AG04449 (cell line): ENCODE results near the gene NOP16.

Source experiments
- CTCF ChIA-PET: fragments of 350-600 bp; formaldehyde crosslinking; extraction: SDS; loops from one replicate; lab custom pipeline; 2021; ENCODE audit warnings: antibody characterized with exemption; lab: Yijun Ruan, JAX
- POLR2A ChIA-PET: fragments of 400-600, 350-600 bp; formaldehyde crosslinking; extraction: SDS; loops from one replicate; lab custom pipeline; 2020; ENCODE audit warnings: antibody characterized with exemption, inconsistent platforms; lab: Yijun Ruan, JAX
- DNase-seq: peaks from one replicate; pipeline ENCODE4 v3.0.0-alpha.2; 2010; ENCODE audit warnings: low read depth, low spot score
- H3K4me3 ChIP-seq: 2 replicates; pipeline ENCODE4 v1.5.1; 2011; ENCODE audit warnings: low read depth, mild to moderate bottlenecking, control low read depth, low read length
- CTCF ChIP-seq: IDR thresholded peaks from one replicate; pipeline ENCODE4 v1.5.1; 2011; ENCODE audit warnings: mild to moderate bottlenecking, moderate library complexity, low read length, control low read depth, inconsistent platforms; ENCODE audit not compliant: insufficient read depth; ENCODE audit errors: missing control alignments

Gene NOP16

GRCh38 chr5:176341325-176342157, 46.9 kb downstream of the NOP16 start:
- no peak for DNase-seq
- POLR2A ChIA-PET: no interaction called here
- CTCF ChIA-PET: interaction anchor here (1.1 kb wide), 1 partner anchor 11 kb away, joined by 3 read pairs; no protein-coding TSS in a partner anchor

GRCh38 chr5:176339304-176339703, 49.1 kb downstream of the NOP16 start:
- CTCF ChIA-PET: interaction anchor here (1.2 kb wide), 1 partner anchor 104 kb away, joined by 3 read pairs; no protein-coding TSS in a partner anchor
- no peak for DNase-seq
- POLR2A ChIA-PET: no interaction called here
- no peak for TF ChIP-seq CTCF
- H3K4me3 ChIP-seq: no peak overlapping the region

More at GRCh38 chr5:176341325-176342157, 46.9 kb downstream of the NOP16 start:
- TF ChIP-seq CTCF: no peak
- H3K4me3 ChIP-seq: no peak overlapping the region

DNA sequence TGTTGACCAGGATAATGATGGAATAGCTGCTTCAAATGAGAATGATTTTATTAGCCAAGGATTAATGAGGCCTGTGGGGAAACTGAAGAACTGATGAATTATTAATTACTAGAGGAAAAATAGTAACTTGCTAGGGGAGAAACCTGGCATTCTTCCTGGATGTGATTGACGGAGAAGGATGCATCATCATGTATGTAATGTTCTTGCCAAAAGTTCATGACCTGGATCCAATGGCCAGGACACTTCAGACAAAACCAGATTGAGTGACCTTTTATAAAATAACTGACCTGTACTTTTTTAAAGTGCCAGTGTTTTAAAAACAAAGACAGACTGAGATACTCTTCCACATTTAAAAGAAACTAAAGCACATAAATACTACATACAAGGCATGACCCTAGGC, 50.5 kb downstream of the NOP16 start:
- no peak overlapping the region for H3K4me3 ChIP-seq
- ChIA-PET CTCF (no interaction called here), POLR2A (no interaction called here)
- DNase-seq: no peak
- TF ChIP-seq CTCF: no peak

GRCh38 chr5:176334031-176334770, 54.2 kb downstream of the NOP16 start:
- DNase-seq: no peak
- CTCF ChIA-PET: no interaction called here
- H3K4me3 ChIP-seq: no peak overlapping the region
- POLR2A ChIA-PET: no interaction called here
- no peak for TF ChIP-seq CTCF
